Lower lobe of right lung (tissue), 2 donors: ENCODE results near the gene CCNY. TPM values are rescaled to one million over a fixed set of nuclear protein-coding genes. Genes with fewer than 3 reads are reported as not detected.

Source experiments
- ATAC-seq, 2 donors: fragments of 200-7000 bp; cut with Tn5 transposase; one replicate each; pipeline ENCODE4 v1.9.1; 2020 to 2022; ENCODE audit warnings: mild to moderate bottlenecking in 2 of 2, moderate library complexity in 2 of 2
- DNase-seq: peaks from one replicate; pipeline ENCODE4 v3.0.0-alpha.2; 2020
- H3K27ac ChIP-seq: fragments of 200-600 bp; one replicate; pipeline ENCODE4 v1.8.0; 2022
- H3K27me3 ChIP-seq: fragments of 200-600 bp; one replicate; pipeline ENCODE4 v1.8.0; 2022; ENCODE audit warnings: low read depth
- H3K36me3 ChIP-seq: fragments of 200-600 bp; one replicate; pipeline ENCODE4 v1.8.0; 2022; ENCODE audit warnings: mild to moderate bottlenecking
- H3K4me1 ChIP-seq: fragments of 200-600 bp; one replicate; pipeline ENCODE4 v1.8.0; 2022
- H3K4me3 ChIP-seq: fragments of 200-600 bp; one replicate; pipeline ENCODE4 v1.8.0; 2022; ENCODE audit warnings: mild to moderate bottlenecking
- H3K9me3 ChIP-seq: fragments of 200-600 bp; one replicate; pipeline ENCODE4 v1.8.0; 2022
- CTCF ChIP-seq: fragments of 200-600 bp; IDR thresholded peaks from one replicate; pipeline ENCODE4 v1.8.0; 2022; ENCODE audit warnings: antibody characterized with exemption, mild to moderate bottlenecking
- intact Hi-C: fragments of 100-400 bp; cut with DNase I; formaldehyde crosslinking; loops from one replicate; pipeline ENCODE4 v1.11.0; 2022
- total RNA-seq: library from RNA; stranded (reverse); fragmentation: NEBNext Ultra II Directional; extraction: Animal tissue kit (Norgen Biotek cat#: 25700); gene quantifications from one replicate; pipeline ENCODE4 v1.2.1, GENCODE V29; 2021
- donor health status: DM: no; HTN: yes; CAD: no; lungs with severe emphysema.

The CCNY gene
- total RNA-seq, 1 donor from 2014 or later = 64.5 TPM

GRCh38 chr10:35391954-35392262, 55.6 kb downstream of the CCNY start:
- no peak for DNase-seq
- Histone ChIP-seq H3K36me3 (no peaks in the 10 kb centered on the region), H3K9me3 (peaks cover 13% of the 10 kb centered on the region), H3K27me3 (no peaks in the 10 kb centered on the region), H3K4me3 (no peak overlapping the region), H3K4me1 (peaks cover 53% of the 10 kb centered on the region), H3K27ac (no peak overlapping the region)
- ATAC-seq = no peak
- no peak for TF ChIP-seq CTCF
- intact Hi-C loops = no loop called here

- no peak for TF ChIP-seq CTCF
- intact Hi-C loops = no loop called here
- H3K4me3 ChIP-seq = no peak overlapping the region
- no peak overlapping the region for H3K27ac ChIP-seq
- DNase-seq (no peak), ATAC-seq (no peak)
- peaks cover 53% of the 10 kb centered on the region for H3K4me1 ChIP-seq
- H3K27me3 ChIP-seq = no peaks in the 10 kb centered on the region
- no peaks in the 10 kb centered on the region for H3K36me3 ChIP-seq
- peaks cover 13% of the 10 kb centered on the region for H3K9me3 ChIP-seq
These were observed 56.3 kb downstream of the CCNY start for GRCh38 chr10:35392482-35393228.

- peaks cover 67% of the 10 kb centered on the region for H3K4me1 ChIP-seq
- no peak overlapping the region for H3K27ac ChIP-seq
- DNase-seq = peak; percentile 73
- intact Hi-C loops = no loop called here
- peaks cover 13% of the 10 kb centered on the region for H3K9me3 ChIP-seq
- no peak for TF ChIP-seq CTCF
- ATAC-seq = peak; percentile 87 to 90
- no peaks in the 10 kb centered on the region for H3K36me3 ChIP-seq
- no peaks in the 10 kb centered on the region for H3K27me3 ChIP-seq
- H3K4me3 ChIP-seq = no peak overlapping the region
These were observed 58.1 kb downstream of the CCNY start for GRCh38 chr10:35394411-35394851.

GRCh38 chr10:35394934-35395333, 58.6 kb downstream of the CCNY start:
- Histone ChIP-seq H3K4me3 (no peak overlapping the region), H3K36me3 (no peaks in the 10 kb centered on the region), H3K27me3 (no peaks in the 10 kb centered on the region), H3K27ac (no peak overlapping the region), H3K9me3 (peaks cover 13% of the 10 kb centered on the region), H3K4me1 (peaks cover 67% of the 10 kb centered on the region)
- ATAC-seq = peak in 1 of 2 donors; percentile 6
- TF ChIP-seq CTCF = no peak
- DNase-seq = no peak
- intact Hi-C loops = no loop called here

GRCh38 chr10:35396560-35397434, 60.5 kb downstream of the CCNY start:
- H3K27ac ChIP-seq = no peak overlapping the region
- ATAC-seq = no peak
- H3K36me3 ChIP-seq = no peaks in the 10 kb centered on the region
- H3K4me1 ChIP-seq = peaks cover 80% of the 10 kb centered on the region
- no peak for DNase-seq
- no peaks in the 10 kb centered on the region for H3K9me3 ChIP-seq
- H3K27me3 ChIP-seq = no peaks in the 10 kb centered on the region
- intact Hi-C loops = no loop called here
- H3K4me3 ChIP-seq = no peak overlapping the region
- TF ChIP-seq CTCF = no peak
